TTC549 (cell line): ENCODE results near the gene PRR3.
"Not testable (repeated sequence)": the region's sequence is repeated elsewhere in the genome, so short reads cannot be mapped to it uniquely, and the experiment has no call there.

Source experiments
- FAIRE-seq: peaks from 2 replicates; lab custom pipeline; 2012; peaks lifted over from hg19 to GRCh38; lab: Jason Lieb, UNC

PRR3 gene, protein sequence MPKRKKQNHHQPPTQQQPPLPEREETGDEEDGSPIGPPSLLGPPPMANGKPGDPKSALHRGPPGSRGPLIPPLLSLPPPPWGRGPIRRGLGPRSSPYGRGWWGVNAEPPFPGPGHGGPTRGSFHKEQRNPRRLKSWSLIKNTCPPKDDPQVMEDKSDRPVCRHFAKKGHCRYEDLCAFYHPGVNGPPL

GRCh38 chr6:30556906-30557682 is at the start of gene PRR3:
Gene PRR3 (plus strand): TSS chr6:30557295. CDS start chr6:30557345, 50 bp downstream.
- FAIRE-seq = no peak

DNA sequence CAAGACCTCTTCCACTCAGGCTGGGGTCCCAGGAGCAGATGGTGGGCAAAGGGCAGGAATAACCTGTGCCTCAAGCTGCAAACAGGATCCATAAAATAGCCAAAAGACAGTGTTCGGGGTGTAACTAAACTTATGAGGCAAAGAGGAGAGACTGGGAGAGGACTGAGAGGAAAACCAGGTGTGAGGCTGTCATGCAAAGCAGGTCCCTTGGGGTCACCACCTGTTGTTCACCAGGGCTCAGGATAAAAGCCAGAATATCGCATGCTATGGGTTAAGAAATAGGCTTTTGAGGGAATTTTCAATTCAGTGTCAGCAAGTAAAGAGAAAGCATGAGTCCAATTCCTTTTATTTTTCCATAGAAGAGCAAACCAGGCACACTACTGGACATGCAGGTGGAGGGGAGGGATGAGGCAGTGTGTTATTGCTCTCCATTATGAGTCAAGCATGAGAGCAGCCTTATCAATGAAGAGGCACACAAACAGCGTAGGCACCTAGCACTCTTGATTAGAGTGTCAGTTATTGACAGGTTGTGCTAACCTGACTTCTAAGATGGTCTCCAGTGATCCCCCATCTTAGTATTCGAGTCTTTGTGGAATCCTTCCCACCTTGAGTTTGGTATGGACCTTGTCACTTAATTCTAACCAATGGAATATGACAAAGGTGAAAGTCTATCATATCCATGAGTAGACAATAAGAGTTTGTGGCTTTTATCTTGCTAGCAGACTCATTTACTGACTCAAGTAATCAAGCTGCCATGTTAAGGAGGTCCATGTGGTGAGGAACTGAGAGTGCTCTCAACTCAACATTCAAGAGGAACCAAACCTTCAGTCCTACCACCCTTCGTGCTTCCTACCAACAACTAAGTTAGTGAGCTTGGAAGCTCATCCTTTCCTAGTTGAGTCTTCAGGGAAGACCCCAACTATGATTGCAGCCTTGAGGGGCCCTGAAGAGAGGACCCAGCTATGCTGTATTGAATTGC is 49.0 kb upstream of the PRR3 start:
- FAIRE-seq = no peak

DNA sequence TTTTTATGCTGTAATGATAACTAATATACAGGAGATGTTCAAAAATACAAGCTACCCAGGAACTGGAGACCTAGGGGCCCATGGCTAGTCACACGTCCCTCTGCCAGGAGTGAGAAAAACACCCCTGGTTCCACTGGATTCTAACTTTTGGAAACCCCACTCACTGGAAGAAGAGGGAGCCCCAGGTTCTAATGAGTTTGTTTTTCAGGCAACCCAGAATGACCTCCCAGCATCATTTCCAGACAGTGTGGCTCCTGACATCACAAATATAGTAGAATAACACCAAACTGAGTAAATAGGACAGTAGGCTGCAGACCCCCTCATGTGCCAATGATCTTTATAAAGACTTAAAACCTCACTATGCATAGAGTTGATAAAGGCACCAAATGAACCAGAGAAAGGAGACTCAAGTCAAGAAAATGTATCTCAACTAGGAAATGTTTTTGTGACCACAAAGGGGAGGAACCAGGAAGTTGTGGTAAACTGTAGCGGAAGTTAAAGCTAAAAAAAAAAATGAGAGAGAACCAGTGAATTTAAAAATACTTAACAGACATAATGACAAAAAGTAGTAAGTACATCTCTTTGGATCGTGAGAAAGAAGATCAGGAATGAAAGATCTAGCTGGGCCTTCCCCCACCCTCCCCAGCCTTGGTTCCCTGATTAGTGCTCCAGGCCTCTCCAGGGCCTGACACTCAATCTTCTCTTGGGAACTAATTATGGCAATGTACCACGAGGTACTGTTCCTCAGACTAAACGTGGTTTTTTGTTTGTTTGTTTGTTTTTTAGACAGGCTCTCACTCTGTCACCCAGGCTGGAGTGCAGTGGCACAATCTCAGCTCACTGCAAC is 48.0 kb upstream of the PRR3 start:
- no peak for FAIRE-seq

DNA sequence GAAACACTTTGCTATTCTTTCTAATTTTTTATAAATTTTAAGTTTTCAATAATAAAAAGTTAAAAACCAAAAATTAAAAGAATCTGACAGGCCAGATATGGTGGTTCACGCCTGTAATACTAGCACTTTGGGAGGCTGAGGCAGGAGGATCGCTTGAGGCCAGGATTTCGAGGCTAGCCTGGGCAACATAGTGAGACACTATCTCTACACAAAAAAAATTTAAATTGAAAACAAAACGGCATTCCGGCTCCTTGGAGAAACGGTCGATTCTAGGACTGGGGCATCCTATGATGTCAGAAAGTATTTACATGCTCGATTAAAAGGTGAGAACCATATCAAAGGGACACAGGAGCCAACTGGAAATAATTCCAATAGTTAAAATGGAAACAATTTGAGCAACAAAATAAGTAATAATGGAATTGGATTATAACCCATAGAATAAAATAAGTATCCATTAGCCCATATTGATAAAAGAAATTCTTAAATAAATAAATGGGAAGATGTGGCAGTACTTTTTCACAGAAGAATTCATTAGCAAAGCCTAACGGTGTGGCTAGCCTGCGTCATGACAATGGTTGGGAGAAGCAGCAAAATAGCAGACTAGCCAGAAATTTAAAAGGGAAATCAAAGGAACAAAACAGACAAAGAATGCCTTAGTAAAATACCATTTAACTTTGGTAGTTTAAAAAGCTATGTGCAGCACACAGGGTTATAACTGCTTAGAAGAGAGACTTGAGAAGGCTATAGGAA is 46.5 kb upstream of the PRR3 start:
- FAIRE-seq = no peak

GRCh38 chr6:30511169-30511546 is 45.9 kb upstream of the PRR3 start:
- FAIRE-seq = no peak

GRCh38 chr6:30513451-30513850 is 43.6 kb upstream of the PRR3 start:
- no peak for FAIRE-seq

GRCh38 chr6:30515106-30515505 is 42.0 kb upstream of the PRR3 start:
- no peak for FAIRE-seq

DNA sequence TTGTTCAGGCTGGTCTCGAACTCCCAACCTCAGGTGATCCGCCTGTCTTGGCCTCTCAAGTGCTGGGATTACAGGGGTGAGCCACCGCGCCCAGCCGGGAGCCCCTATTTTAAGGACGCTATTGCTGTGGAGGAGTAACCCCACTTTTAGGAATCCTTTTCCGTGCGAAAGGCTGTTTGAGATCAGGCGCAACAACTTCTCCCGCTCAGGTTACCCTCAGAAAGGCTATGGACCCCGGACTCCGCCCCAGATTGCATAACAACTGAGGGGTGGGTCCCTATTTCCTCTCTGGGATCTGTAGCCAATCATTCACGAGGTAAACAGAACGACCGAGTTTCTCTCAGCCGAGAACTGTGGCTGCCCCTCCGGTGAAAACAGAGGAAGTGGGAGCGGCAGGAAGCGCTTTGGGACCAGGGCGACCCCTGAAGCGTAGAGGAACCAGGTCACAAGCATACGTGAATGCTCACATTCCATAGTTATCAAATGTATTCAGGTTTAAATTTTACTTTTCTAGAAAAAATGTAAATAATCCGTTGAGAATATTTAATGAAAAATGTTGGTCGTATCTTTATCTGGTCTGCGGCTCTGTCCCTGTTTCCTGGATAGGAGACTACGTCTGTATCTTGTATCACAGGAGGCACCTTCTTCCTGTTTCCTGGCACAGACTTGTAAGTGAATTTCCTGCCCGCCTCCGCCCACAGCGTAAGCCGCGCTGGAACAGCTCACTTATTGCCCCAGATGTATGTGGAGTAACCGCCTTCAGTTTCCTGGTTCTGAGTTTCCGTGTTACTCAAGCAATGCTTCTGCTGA is 40.9 kb upstream of the PRR3 start:
- FAIRE-seq = no peak

- not testable (repeated sequence) for FAIRE-seq
Observed at GRCh38 chr6:30516754-30517076, 40.4 kb upstream of the PRR3 start.

GRCh38 chr6:30517767-30518504 is 39.2 kb upstream of the PRR3 start:
- not testable (repeated sequence) for FAIRE-seq

- not testable (repeated sequence) for FAIRE-seq
Observed at GRCh38 chr6:30518505-30519145, 38.5 kb upstream of the PRR3 start.

- no peak for FAIRE-seq
Observed at GRCh38 chr6:30520522-30520921, 36.6 kb upstream of the PRR3 start.

DNA sequence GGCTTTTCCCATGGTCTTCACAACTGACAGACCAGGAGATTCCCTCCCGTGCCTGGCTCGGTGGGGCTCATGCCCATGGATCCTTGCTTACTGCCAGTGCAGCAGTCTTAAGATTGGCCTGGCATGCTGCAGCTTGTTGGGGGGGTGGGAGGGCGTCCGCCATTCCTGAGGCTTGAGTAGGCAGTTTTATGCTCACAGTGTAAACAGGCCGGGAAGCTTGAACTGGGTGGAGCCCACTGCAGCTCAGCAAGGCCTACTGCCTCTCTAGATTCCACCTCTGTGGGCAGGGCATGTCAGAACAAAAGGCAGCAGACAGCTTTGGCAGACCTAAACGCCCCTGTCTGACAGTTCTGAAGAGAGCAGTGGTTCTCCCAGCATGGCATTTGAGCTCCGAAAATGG is 36.0 kb upstream of the PRR3 start:
- FAIRE-seq = not testable (repeated sequence)

- not testable (repeated sequence) for FAIRE-seq
Observed at GRCh38 chr6:30521952-30522351, 35.1 kb upstream of the PRR3 start.

GRCh38 chr6:30526444-30526843 is 30.7 kb upstream of the PRR3 start:
- FAIRE-seq = not testable (repeated sequence)

- not testable (repeated sequence) for FAIRE-seq
Observed at GRCh38 chr6:30529349-30529875, 27.7 kb upstream of the PRR3 start.

DNA sequence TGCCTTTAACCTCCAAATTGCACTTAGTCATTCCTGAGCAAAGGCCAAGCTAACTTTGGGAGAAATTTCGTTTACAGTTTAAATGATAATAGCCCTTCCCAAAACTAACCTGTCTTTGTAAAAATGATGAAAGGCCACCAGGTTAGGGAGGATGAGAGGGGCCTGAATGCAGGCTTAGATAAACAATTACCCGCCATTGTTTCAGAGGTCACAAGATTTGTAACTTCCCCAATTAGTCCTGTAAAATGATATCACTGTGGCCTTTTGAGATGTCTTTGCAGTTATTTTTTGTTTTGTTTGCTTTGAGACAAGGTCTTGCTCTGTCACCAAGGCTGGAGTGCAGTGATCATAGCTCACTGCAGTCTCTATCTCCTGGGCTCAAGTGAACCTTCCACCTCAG is 27.1 kb upstream of the PRR3 start:
- FAIRE-seq = no peak

DNA sequence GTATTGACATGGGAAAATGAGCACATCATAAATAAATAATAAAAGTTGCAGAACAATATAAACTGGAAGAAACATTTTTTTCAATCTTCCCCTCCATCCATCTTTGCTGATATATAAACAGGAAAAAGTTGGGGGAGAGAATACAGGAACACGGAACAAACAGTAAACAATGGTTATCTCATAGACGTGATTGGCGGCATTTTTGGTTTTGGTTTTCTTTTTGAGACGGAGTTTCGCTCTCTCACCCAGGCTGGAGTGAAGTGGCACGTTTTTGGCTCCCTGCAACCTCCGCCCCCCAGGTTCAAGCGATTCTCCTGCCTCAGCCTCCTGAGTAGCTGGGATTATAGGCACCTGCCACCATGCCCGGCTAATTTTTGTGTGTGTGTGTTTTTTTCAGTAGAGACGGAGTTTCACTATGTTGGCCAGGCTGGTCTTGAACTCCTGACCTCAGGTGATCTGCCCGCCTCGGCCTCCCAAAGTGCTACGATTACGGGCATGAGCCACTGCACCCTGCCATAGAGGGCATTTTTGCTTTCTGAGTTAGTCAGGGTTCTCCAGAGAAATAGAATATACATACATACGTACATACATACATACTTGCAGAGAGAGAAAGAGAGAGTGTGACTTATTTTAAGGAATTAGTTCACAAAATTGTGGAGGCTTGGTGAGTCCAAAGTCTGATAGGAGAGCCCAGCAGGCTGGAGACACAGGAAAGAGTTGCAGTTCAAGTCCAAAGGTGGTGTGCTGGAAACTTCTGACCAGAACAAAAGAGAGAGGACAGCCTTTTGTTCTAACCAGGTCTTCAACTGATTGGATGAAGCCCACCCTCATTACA is 23.4 kb upstream of the PRR3 start:
- FAIRE-seq = no peak
